Right renal cortex interstitium (tissue), 3 donors: ENCODE results near the gene CENPK. TPM values are rescaled to one million over a fixed set of nuclear protein-coding genes. Genes with fewer than 3 reads are reported as not detected.
"Not testable (repeated sequence)": the region's sequence is repeated elsewhere in the genome, so short reads cannot be mapped to it uniquely, and the experiment has no call there.

Experiments
- DNase-seq, 3 donors: peaks; one replicate each; pipeline ENCODE4 v3.0.0-alpha.2; 2013; ENCODE audit warnings: low read depth in 3 of 3, low spot score in 2 of 3
- polyA plus RNA-seq, 3 donors: library from polyadenylated mRNA; unstranded; fragments of 120-200 nt; gene quantifications; one replicate each; pipeline ENCODE4 v1.2.1, GENCODE V29; 2013; ENCODE audit not compliant: insufficient read length in 3 of 3

The CENPK gene, protein sequence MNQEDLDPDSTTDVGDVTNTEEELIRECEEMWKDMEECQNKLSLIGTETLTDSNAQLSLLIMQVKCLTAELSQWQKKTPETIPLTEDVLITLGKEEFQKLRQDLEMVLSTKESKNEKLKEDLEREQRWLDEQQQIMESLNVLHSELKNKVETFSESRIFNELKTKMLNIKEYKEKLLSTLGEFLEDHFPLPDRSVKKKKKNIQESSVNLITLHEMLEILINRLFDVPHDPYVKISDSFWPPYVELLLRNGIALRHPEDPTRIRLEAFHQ
- polyA plus RNA-seq, result 10 to 100 TPM; 29.0 to 32.6 (median 31.4) TPM

DNA sequence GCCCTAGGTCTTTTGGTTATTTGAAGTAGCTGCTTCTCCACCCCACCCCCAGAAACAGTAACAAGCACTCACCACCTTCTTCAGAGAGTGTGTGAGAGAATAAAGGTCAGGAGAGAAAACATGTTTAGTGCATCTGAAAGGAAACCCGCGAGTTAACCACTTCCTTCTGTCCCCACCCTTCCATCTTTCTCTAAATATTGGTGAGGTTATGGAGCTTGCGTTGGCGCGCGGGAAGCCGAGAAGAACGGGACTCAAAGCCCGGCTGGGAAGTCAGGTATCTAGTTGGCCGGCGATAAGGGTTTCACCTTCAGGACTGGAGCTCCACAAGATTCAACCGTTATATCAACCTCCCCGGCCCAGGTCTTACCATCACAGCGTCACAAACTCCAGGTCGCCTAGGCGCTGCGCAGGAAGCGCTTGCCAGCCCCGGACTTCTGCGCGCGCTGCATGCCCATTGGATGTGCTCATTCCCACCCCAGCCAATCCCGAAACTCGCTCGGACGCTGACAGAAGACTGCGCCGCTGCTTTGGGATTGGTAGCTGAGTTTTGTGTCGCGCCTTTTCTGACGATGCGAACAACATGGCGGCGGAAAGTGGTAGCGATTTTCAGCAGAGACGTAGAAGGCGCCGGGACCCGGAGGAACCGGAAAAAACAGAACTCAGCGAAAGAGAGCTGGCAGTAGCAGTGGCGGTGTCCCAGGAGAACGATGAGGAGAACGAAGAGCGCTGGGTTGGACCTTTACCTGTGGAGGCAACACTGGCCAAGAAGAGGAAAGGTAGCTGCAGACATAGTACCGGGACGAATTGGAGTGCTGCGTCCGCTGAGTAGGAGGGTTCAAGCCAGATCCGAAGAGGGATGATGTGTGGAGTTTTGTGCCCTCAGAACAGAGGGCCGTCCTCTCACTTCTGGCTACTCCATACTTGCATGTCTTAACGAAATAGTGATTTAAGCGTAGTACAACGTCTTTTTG, at the start of gene CENPK, which contains the start of gene PPWD1:
CENPK (minus strand) TSS at position 438 of the 971 bp plus-strand sequence. CDS start 8,261 bp downstream, outside the sequence.
PPWD1 (plus strand) TSS at position 566 of the 971 bp plus-strand sequence; CDS start at position 581, 15 bp downstream.
- peak; percentile 88 to 93 (median 92) for DNase-seq

DNA sequence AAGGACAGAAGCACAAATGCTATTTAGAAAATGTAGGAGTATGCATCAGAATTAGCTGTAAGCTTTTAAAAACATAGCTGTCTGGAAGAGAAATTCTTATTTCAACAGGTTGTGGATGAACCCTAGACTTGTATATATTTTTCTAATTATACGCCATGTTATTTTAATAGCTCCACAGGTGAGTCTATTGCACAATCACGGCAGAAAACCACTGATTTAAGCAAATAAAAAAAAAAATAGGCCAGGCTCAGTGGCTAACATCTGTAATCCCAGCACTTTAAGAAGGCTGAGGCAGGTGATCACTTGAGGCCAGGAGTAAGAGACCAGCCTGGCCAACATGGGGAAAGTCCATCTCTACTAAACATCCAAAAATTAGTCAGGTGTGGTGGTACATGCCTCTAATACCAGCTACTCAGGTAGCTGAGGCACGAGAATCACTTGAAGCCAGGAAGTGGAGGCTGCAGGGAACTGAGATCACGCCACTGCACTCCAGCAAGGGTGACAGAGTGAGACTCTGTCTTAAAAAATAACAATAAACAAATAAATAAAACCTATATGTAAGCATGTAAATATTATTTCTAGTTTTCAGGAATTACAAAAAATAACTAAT, 49.4 kb upstream of the CENPK start:
- no peak for DNase-seq

GRCh38 chr5:65611524-65611923, 48.6 kb upstream of the CENPK start:
- DNase-seq, result no peak

- DNase-seq, result not testable (repeated sequence)
These were observed 38.8 kb upstream of the CENPK start for GRCh38 chr5:65601761-65602160.

- no peak for DNase-seq
These were observed 25.7 kb upstream of the CENPK start for GRCh38 chr5:65588694-65589093.

DNA sequence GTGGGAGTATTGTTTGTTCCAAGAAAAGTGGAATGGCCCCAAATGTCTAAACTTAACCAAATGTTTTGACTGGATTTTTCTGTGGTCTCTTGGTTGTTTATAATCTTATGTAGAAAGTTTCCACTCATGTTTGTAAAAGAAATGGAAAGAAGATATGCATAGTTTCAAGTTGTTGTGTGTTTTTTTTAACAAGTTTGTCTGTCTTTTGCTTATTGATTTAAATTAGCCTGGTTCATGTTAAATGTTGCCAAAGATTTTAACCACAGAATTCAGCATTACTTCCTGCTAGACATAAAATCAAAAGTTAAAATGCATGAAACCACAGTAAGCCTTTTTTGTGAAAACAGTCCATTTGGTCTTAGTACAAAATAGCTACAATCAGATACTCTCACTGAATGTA, 14.2 kb upstream of the CENPK start:
- no peak for DNase-seq

DNA sequence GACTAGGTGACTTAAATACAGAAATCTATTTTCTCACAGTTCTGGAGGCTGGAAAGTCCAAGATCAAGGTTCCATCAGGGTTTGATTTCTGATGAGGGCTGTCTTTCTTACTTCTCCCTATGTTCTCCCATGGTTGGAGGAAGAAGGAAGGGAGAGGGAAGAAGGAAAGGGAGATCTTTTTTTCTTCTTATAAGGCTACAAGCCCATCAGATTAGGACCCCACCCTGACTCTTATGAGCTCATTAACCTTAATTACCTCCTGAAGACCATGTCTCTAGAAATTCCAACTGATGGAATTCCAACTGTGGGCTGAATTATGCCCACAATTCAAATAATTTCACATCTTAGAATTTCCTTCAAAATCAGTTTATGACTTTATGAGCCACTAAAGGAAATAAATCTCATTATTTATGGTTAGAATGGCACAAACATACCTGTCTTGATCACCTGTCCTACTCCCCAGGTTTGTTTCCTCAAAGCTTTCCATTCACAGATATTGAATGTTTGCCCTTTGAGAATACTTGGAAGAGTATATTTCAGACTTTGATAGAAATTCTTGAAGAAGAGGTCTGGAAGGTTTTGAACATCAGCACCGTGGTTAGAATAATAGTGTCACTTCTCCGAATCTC, 7.7 kb upstream of the CENPK start:
- no peak for DNase-seq

DNA sequence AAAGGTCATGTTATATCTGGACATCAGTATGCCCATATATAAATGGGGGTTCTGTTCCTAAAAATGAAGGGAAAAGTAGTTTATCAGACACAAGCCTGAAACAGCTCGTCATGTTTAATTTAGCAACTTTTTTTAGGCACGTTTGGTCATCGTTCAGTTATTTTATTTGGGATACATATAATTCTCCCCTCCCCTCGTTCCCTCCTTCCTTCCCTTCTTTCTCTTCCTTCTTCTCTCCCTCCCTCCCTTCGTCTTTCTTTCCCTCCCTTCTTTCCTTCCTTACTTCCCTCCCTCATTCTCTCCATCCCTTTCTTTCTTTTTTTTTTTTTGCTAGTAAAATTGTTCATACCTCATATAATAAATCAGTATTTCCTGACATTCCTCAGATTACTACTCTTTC, 3.5 kb upstream of the CENPK start:
- no peak for DNase-seq

GRCh38 chr5:65563777-65564176, 809 bp upstream of the CENPK start:
- DNase-seq, result peak in 1 of 3 donors; percentile 1

DNA sequence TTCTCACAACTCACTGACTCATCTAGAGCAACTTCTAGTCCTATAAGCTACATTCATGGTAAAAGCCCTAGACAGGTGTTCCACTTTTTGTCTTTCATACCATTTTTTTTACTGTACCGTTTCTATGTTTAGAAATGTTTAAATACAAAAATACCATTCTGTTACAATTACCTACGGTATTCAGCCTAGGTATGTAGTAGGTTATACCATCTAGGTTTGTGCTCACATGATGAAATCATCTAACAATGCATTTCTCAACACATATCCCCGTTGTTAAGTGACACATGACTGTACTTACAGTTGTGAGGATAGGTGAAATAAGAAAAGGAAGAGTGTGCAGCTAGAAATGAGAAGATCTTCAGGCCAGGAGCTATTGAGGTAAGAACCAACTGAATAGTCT, 6.2 kb downstream of the CENPK start:
- no peak for DNase-seq

DNA sequence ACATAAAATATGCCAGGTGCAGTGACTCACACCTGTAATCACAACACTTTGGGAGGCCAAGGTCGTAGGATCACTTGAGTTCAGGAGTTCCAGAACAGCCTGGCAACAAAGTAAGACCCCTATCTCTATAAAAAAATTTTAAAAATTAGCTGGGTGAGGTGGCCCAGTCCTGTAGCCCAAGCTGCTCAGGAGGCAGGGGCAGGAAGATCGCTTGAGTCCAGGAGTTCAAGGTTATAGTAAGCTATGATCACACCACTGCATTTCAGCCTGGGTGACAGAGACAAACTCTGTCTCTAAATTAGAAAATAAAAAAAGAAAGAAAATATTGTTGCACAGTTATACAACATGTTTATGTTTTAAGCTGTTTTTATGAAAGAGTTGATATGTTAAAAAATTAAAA, 6.8 kb downstream of the CENPK start:
- no peak for DNase-seq

DNA sequence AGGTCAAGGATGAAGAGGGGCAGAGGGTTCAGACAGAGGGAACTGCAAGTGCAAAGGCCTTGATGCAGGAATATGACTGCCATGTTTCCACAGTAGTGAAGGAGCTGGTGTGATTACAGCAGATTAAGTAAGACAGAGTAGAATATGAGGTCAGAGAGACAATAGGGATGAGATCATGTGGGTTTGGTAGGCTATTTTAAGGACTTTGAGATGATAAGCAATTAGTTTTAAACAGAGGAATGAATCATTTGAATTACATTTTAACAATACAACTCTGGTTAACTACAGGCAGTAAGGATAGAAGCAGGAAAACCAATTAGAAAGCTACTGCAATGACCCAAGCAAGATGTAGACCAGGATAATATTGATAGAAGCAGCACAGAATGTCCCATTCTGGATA, 7.7 kb downstream of the CENPK start:
- DNase-seq, result no peak

- DNase-seq, result no peak
These were observed 9.0 kb downstream of the CENPK start for GRCh38 chr5:65553941-65554340.

- no peak for DNase-seq
These were observed 14.7 kb downstream of the CENPK start for GRCh38 chr5:65548281-65548680.

- DNase-seq, result no peak
These were observed 16.8 kb downstream of the CENPK start for GRCh38 chr5:65546141-65546540.

DNA sequence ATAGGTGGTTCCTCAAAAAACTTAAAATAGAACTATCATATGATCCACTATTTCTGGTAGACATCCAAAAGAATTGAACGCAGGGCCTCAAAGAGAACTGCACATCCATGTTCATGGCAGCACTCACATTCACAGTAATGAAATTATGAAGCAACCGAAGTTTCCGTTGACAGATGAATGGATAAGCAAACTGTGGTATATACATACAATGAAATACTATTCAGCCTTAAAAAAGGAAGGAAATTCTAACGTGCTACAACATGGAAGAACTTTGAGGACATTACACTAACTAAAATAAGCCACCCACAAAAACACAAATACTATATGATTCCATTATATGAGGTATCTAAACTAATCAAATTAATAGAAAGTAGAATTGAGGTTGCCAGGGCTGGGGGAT, 18.5 kb downstream of the CENPK start:
- no peak for DNase-seq

- DNase-seq, result no peak
These were observed 23.1 kb downstream of the CENPK start for GRCh38 chr5:65539827-65540226.

DNA sequence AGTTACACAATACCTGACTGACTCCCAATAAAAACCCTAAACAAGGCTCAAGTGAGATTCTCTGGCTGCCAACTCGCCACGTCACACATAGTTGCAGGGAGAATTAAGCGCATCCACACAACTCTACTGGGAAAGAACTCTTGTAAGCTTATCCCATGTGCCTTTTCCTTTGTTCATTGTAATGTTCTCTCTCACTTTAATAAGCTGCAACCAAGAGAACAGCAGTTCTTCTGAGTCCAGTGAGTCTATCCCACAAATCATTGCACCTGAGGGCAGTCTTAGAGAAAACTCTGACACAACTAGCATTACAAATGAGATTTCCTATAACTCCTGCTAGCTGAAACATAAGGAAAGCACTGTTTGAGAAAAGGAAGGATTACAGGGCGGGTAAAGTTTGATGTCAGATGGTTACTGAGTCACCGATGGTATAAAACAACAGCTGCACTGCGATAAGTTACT, 27.4 kb downstream of the CENPK start:
- DNase-seq, result no peak

DNA sequence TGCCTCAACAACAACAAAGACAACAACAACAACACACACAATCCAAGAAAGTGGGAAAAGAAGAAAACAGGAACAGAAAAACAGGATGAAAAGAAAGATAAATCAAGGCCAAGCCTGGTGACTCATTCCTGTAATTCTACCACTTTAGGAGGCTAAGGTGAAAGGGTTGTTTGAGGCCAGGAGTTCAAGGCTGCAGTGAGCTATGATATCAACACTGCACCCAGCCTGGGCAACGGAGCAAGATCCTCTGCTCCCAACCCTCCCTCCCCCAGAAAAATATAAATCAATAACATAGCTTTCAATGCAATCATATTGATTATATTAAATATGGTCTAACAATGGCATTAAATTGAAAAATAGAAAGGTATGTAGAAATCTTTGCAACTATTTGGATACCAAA, 32.1 kb downstream of the CENPK start:
- no peak for DNase-seq

DNA sequence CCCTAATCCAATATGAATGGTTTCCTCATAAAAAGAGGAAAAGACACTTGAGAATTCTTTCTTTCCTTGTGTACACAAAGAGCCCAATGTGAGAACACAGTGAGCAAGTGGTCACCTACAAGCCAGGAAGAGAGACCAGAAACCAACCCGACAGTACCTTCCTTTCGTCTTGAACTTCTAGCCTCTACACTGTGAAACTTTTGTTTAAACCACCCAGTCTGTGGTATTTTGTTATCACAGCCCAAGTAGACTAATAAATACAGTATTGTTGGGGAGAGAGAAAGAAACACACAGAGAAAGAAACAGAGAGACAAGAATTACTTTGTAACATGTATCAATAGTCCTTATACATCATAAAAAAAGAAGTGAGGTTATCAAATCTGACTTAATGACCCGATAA, 37.2 kb downstream of the CENPK start:
- no peak for DNase-seq
